Activated T-cell treated with anti-CD3 and anti-CD28 coated beads, Interleukin-2, amount 50 U/mL, for 48 hours (primary cell): Measurements from ENCODE around the gene PITX1.
A peak's percentile ranks its signal among the peaks of the same experiment; 100 is the strongest.

Experiments
- DNase-seq, 2 experiments: peaks; one replicate each; pipeline ENCODE4 v3.0.0-alpha.2; 2020

PITX1 gene

DNA sequence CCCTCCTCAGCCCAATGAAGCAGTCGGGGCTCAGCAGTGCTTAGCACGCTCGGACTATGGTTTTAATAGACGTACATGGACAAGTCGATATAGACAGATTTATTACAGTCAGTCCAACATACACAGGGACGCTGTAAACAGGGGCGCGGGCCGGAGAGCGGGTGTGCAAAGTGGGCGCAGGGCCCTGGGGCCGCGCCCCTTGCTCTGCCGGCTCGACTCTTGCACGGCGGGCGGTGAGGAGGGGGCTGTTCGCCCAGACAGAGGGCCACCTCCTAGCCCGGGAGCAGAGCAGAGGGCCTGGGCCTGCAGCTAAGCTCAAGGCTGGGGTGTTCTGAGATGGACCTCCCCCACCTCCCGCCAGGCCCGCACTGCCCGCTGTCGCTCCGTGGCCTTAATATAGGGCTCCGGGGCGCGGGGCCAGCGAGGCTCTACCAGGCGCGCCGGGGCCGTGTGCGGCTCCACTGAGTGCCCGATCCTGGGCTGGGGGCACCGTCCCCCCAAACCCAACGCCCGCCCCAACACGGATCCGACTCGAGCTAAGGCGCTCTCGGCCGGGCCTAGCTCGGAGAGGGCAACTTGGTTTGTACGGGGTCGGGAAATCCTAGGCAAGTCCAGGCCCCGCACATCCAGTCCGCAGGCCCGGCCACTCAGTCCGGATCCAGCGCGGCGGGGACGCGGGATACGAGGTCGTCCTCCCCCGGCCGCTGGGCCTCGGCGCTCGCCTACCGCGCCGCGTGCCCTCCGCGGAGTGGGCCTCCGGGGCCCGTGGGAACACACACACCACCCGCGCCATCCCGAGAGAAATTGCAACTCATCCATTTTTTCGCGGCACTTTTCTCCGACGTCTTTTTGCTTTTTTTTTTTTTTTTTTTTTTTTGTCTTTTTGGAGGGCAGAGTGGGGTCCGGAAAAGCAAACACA, 6.1 kb downstream of the PITX1 start:
- DNase-seq = no peak

DNA sequence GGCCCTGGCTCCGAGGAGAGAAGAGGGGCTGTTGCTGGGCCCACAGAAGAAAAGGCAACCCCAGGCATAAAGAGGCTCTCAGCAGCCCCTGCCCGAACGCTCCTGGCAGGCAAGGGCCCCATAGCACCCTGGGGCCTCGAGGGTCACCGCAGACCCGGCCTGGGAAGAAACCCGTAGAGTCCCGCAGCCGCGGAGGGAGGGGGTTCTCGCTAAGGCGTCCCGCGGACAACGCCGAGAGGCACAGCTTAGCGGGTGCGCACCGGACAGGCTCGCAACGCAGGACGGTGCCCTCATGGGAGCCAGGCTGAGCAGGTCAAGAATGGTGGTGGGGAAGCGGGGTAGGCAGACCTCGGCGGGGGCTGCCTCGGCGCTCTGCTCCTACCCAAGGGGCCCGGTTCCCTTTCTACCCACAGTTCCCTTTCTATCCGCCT, 6.7 kb downstream of the PITX1 start:
- DNase-seq = no peak

DNA sequence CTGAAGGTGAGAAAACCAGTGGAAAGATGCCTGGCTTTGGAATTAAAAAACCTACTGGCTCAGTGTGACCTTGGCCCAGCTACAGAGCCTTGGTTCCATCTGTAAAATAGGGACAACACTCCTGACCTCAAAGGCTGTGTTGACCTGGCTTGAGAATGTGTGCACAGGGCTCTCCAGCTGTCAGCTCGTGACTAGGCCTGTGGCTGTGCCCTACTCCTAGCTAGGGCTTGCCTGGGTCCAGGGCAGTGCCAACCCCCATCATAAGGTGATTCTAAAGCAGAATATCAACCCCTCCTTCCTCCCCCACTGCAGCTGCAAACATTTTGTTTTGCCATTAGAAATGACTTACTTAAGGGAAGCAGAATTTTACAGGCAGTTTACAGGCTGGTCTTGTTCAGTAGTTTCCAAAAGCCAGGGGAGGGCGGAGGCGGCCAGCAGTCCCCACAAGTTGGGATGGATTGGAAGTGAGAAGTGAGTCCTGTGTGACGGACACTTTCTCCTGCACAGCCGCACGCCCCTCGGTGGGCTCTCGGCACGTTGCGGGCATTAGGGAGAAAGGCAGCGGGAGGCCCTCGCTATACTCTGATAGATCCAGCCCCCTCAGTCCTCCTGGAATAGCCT, 7.3 kb downstream of the PITX1 start:
- DNase-seq = no peak

DNA sequence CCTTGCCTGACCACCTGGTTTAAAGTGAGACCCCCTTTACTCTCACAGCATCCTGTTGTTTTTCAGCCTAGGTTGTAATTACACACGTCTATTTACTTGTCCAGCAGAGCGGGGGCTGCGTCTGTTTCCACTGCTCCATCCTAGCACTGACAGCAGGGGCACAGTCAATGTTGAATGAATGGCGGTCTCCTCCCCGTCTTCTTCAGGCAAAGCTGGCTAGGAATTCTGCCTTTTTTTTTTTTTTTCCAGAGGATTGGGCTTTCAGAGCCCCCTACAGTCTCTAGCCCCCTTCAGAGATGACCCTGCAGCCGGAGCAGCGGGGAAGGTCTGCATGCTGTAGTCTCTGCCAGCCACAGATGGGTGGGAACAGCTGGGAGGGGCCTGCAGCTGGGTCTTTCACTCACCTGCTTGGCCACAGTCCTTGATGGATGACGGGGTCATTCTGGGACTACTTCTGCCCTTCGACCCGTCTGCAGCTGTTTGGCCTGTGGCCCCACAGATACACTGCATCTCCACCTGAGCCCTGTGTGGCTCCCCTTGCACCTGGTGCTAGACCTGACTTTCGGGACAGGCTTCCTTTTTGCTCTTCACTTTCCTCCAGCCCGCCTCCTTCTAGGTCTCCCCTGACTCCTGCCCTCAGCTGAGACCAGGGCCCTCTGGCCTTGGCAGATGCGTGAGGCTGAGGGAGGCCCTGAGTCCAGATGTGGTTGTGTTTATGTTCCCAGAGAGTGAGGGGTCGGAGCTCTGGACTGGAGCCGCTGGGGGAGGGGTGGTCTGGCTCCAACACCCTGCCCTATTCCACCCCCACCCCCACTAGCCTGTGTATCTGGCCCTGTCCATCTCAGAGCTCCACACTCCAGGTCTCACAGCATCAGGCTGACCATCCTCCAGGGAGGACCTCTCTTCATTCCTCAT, 8.0 kb downstream of the PITX1 start:
- DNase-seq = no peak

DNA sequence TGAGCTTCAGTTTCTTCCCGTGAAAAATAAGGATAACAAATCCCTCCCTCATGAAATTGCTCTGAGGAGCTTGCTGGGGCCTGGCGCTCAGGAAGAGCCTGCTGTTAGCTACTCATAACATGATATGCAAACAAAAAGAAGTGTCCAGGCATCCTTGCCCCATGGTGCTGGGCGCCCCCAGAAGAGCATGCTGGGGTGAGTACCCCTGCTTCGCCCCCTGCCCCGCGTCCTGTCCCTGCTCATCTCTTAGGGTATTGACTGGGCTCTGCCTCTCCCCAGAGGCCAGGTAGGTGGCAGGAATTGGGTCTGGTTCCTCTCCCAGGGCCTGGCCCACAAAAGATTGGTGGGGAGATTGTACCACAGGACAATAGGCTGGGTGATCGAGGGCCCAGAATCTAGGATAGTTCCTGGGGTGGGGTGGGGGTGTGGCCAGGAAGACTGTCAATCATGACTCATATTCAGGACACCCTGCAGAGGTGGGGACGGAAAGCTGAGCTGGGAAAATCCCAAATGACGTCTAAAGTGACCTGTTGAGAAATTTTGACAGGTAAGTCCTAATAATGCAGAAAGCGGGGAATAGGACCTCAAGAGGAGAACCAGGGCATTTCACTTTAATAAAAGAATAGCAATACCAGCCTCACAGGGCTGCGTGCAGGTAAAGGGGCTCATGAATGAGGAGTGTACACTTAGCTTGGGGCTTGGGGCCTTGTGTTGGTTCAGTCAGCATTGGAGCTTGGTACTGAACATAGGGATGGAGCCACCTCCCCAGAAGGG, 8.9 kb downstream of the PITX1 start:
- DNase-seq = no peak

GRCh38 chr5:135020111-135020895, 13.7 kb downstream of the PITX1 start:
- peak in 1 of 2 experiments; percentile 8 for DNase-seq

- no peak for DNase-seq
Measured at GRCh38 chr5:135019314-135019713, 14.7 kb downstream of the PITX1 start.

- no peak for DNase-seq
Measured at GRCh38 chr5:135018457-135018856, 15.6 kb downstream of the PITX1 start.

- no peak for DNase-seq
Measured at GRCh38 chr5:135016861-135017290, 17.2 kb downstream of the PITX1 start.

GRCh38 chr5:135015942-135016341, 18.1 kb downstream of the PITX1 start:
- no peak for DNase-seq

DNA sequence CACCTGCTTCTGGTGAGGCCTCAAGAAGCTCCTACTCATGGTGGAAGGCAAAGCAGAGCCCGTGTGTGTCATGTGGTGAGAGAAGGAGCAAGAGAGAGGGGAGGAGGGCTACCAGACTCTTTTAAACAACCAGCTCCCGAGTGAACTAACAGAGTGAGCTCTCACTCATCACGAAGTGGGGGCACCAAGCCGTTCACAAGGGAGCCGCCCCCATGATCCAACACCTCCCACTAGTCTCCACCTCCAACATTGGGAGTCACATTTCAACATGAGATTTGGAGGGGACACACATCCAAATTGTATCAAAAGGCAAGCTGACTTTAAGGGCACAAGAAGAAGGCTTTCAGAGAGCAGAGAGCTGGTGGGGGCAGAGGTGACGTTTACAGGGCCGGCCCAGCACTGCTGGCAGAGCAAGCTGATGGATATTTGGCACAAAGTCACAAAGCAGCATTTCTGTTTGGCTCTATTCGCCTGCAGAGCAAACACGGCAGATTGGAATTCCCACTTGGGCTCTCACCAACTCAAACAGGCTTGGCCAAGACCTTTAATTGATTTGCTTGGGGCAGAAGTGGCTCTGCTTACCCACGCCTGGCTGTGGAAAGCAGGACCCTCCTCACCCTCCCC, 20.0 kb downstream of the PITX1 start:
- DNase-seq = no peak

DNA sequence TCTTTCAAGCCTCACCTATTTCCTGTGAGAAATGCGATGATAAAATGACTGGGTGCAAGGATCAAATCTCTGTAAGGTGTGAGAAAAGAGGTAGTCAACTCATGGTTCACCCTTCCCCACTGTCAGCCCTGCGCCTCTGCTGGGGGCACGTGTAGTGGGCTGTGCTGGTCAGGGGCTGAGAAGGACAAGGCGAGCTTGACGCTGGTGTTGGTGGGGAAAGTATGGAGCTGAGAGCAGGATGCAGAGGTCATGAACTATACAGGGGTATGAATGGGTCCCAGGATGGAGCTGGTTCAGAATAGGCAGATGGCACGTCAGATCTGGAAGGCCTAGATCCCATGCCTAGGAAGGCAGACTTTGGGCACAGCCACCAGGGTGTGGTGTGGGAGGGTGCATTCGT, 20.6 kb downstream of the PITX1 start:
- no peak for DNase-seq

GRCh38 chr5:135012951-135013391, 21.1 kb downstream of the PITX1 start:
- no peak for DNase-seq

GRCh38 chr5:135012033-135012588, 21.9 kb downstream of the PITX1 start:
- DNase-seq = no peak

DNA sequence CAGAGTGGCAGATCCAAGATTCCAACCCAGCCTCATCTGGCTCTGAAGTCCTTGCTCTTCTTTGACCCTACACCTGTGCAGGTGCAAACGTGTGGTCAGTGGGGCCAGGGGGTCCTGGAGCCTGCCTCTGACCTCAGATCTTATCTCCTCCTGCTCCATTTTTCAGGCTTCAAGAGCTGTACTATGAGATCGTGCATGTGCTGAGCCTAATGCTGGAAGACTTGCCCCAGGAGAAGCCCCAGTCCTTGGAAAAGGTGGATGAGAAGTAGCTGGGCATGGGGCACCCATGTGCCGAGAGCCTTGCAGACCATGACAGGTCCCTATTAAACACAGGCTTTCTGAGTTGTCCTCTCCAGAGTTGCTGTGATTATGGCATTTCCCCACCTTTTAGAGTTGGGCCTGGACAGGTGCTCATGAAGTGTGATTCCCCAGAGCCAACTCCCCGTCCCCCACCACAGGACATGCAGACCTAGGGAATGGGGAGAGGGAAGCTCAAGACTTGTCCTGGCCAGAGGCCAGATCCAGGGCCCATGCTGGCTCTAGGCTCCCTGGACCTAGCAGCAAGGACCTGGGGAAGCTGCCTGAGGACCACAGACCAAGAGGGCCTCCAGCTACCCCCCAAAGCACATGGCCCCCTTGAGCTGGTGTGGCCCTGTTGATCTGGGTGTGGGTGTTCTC, 22.5 kb downstream of the PITX1 start:
- DNase-seq = no peak

DNA sequence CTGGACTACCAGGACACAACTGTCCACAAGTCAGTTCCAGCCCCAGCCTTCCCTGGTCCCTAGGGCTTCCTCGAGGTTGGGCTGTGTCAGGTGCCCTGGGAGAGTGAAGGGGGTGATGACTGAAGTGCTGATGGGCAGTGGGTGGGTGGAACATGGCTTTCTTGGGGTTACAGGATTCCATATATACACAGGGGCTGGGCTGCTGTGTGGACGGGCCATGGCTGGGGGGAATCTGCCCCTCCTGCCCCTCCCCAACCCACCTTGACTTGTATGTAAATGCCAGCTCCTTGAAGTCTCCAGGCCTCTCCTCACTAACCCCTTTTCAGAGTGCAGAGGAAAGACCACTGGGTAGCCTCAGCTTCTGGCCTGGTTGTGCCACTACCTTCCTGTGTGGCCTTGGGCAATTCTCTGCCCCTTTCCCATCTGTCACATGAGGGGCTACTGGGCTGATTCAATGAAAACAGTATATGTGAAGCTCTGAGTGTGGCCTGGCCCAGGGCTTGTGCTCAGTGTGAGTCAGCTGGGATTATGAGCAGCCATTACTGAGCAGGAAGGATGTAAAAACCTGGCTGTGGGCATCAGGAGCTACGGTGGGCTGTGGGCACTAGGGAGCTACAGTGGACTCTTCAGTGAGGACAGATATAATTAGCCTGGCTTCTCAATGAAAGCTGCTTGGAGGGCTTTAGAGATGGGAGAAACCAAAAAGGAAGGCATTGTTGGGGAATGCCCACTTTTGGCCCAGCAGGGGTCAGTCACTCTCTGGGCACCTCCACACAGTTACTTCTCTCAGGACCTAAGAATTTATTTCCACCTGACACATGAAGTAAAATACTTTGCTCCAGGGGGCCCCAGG, 23.3 kb downstream of the PITX1 start:
- DNase-seq = no peak

DNA sequence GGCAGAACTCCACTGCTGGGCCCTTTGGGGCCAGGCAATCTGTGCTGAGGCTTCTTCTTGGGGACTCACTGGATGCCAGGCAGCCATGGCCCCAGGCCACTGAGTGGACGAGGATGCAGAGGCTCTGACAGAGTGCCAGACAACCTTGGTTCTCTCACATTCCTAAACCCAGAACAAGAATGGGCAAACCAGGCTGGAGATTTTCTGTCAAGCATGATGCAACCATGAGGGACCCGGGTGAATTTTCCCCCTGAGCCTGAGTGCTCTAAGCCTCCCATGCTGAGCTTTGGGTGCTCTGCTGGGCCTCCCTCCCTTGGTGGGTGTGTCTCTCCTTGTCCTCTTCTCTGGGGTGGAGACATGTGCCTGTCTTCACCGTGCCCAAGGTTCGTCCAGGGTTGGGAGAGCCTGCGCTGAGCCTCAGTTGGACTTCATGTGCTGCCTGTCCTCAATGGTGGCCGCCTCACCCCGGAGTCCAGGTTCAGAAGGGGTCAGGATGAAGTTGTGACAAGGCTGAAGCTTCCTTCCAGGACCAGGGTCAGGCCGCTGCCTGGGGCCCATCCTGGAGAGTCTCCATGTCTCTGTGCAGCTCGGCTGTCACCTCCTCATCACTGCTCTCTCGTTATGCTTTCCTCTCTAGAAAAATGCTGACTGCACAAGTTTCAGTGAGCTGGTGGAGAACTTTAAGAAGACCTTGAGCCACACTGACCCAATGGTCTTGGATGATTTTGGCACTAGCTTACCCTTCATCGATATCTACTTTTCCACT, 24.1 kb downstream of the PITX1 start:
- no peak for DNase-seq
